Measurements from ENCODE around the gene CD320.
"Not testable (repeated sequence)": the region's sequence is repeated elsewhere in the genome, so short reads cannot be mapped to it uniquely, and the experiment has no call there.

The CD320 gene

GRCh38 chr19:8307965-8308866, at the start of gene CD320:
TSS of gene CD320 (minus strand) at chr19:8308358. CDS start at chr19:8308290, 68 bp downstream.
- peak; percentile 97 for DNase-seq (ENCODE audit: low read depth, low spot score)

- DNase-seq (ENCODE audit: low read depth, low spot score), result no peak
These were observed 48.9 kb upstream of the CD320 start for GRCh38 chr19:8357007-8357521.

- peak; percentile 87 for DNase-seq (ENCODE audit: low read depth, low spot score)
These were observed 47.7 kb upstream of the CD320 start for GRCh38 chr19:8355631-8356402.

- not testable (repeated sequence) for DNase-seq (ENCODE audit: low read depth, low spot score)
These were observed 44.7 kb upstream of the CD320 start for GRCh38 chr19:8352845-8353244.

- peak; percentile 34 for DNase-seq (ENCODE audit: low read depth, low spot score)
These were observed 44.1 kb upstream of the CD320 start for GRCh38 chr19:8352134-8352827.

- DNase-seq (ENCODE audit: low read depth, low spot score), result not testable (repeated sequence)
These were observed 41.6 kb upstream of the CD320 start for GRCh38 chr19:8349629-8350372.

- no peak for DNase-seq (ENCODE audit: low read depth, low spot score)
These were observed 35.3 kb upstream of the CD320 start for GRCh38 chr19:8343483-8343844.

- DNase-seq (ENCODE audit: low read depth, low spot score), result peak; percentile 96
These were observed 34.7 kb upstream of the CD320 start, which contains the start of gene KANK3 for GRCh38 chr19:8342684-8343482. TSS of gene KANK3 (minus strand) at chr19:8343262. CDS start at chr19:8337828, 5,434 bp downstream.

- no peak for DNase-seq (ENCODE audit: low read depth, low spot score)
These were observed 34.1 kb upstream of the CD320 start for GRCh38 chr19:8342316-8342683.

- not testable (repeated sequence) for DNase-seq (ENCODE audit: low read depth, low spot score)
These were observed 33.3 kb upstream of the CD320 start for GRCh38 chr19:8341504-8341903.

GRCh38 chr19:8340341-8341096, 32.4 kb upstream of the CD320 start:
- no peak for DNase-seq (ENCODE audit: low read depth, low spot score)

GRCh38 chr19:8338835-8339234, 30.7 kb upstream of the CD320 start:
- no peak for DNase-seq (ENCODE audit: low read depth, low spot score)

- DNase-seq (ENCODE audit: low read depth, low spot score), result no peak
These were observed 29.6 kb upstream of the CD320 start for GRCh38 chr19:8337728-8338127.

- DNase-seq (ENCODE audit: low read depth, low spot score), result no peak
These were observed 28.5 kb upstream of the CD320 start for GRCh38 chr19:8336660-8337059.

- DNase-seq (ENCODE audit: low read depth, low spot score), result no peak
These were observed 28.0 kb upstream of the CD320 start for GRCh38 chr19:8336072-8336569.

- no peak for DNase-seq (ENCODE audit: low read depth, low spot score)
These were observed 27.3 kb upstream of the CD320 start for GRCh38 chr19:8335343-8336071.

- DNase-seq (ENCODE audit: low read depth, low spot score), result peak; percentile 86
These were observed 26.5 kb upstream of the CD320 start for GRCh38 chr19:8334458-8335342.

All from astrocyte of the hippocampus (primary cell).